G401 (cell line): ENCODE measurements around the gene TOGARAM2. TPM values are rescaled to one million over a fixed set of nuclear protein-coding genes. Genes with fewer than 3 reads are reported as not detected.
A peak's percentile ranks its signal among the peaks of the same experiment; 100 is the strongest.

Experiments used
- DNase-seq: peaks from one replicate; pipeline ENCODE4 v3.0.0-alpha.2; 2015; ENCODE audit warnings: low spot score
- in situ Hi-C: cut with HindIII; loops from 2 replicates; pipeline ENCODE4 v1.10.0; 2016; ENCODE audit warnings: low sequenced_read_pairs, mixed read lengths
- total RNA-seq: library from RNA; depleted of rRNA; stranded (reverse); fragments of >200 nt; shearing (Covaris generic); gene quantifications from 2 replicates; pipeline ENCODE4 v1.2.3, GENCODE V29; 2014; rRNA removed

TOGARAM2 gene
- total RNA-seq: 2.7 and 3.2 TPM in 2 replicates

GRCh38 chr2:28981016-28981441, at the start of gene TOGARAM2:
TOGARAM2 (plus strand) TSS chr2:28981298; CDS start chr2:28994835, 13,537 bp downstream.
- DNase-seq: no peak
- in situ Hi-C loops: no loop called here

- DNase-seq: no peak
- in situ Hi-C loops: no loop called here
These were observed 46.3 kb upstream of the TOGARAM2 start for GRCh38 chr2:28934769-28935168.

GRCh38 chr2:28941008-28941407, 40.1 kb upstream of the TOGARAM2 start:
- no peak for DNase-seq
- in situ Hi-C loops: no loop called here

- in situ Hi-C loops: no loop called here
- no peak for DNase-seq
These were observed 36.4 kb upstream of the TOGARAM2 start for GRCh38 chr2:28944535-28945248.

GRCh38 chr2:28948160-28948559, 32.9 kb upstream of the TOGARAM2 start:
- no peak for DNase-seq
- in situ Hi-C loops: no loop called here

GRCh38 chr2:28949190-28949589, 31.9 kb upstream of the TOGARAM2 start:
- in situ Hi-C loops: no loop called here
- no peak for DNase-seq

GRCh38 chr2:28949617-28950305, 31.3 kb upstream of the TOGARAM2 start:
- in situ Hi-C loops: no loop called here
- DNase-seq: no peak

- in situ Hi-C loops: no loop called here
- DNase-seq: no peak
These were observed 30.0 kb upstream of the TOGARAM2 start for GRCh38 chr2:28950941-28951630.

GRCh38 chr2:28951910-28952835, 28.9 kb upstream of the TOGARAM2 start:
- in situ Hi-C loops: no loop called here
- peak; percentile 18 for DNase-seq

- peak; percentile 21 for DNase-seq
- in situ Hi-C loops: no loop called here
These were observed 28.3 kb upstream of the TOGARAM2 start for GRCh38 chr2:28952836-28953211.

- no peak for DNase-seq
- in situ Hi-C loops: no loop called here
These were observed 25.6 kb upstream of the TOGARAM2 start for GRCh38 chr2:28955467-28955866.

- DNase-seq: peak; percentile 24
These were observed 24.7 kb upstream of the TOGARAM2 start for GRCh38 chr2:28956415-28956826.

GRCh38 chr2:28956890-28957289, 24.2 kb upstream of the TOGARAM2 start:
- in situ Hi-C loops: no loop called here
- peak; percentile 23 for DNase-seq

More at GRCh38 chr2:28956415-28956826, 24.7 kb upstream of the TOGARAM2 start:
- in situ Hi-C loops: no loop called here

- DNase-seq: peak; percentile 87
These were observed 22.4 kb upstream of the TOGARAM2 start for GRCh38 chr2:28958689-28959088.

GRCh38 chr2:28960401-28960800, 20.7 kb upstream of the TOGARAM2 start:
- in situ Hi-C loops: no loop called here
- no peak for DNase-seq

More at GRCh38 chr2:28958689-28959088, 22.4 kb upstream of the TOGARAM2 start:
- in situ Hi-C loops: no loop called here

- in situ Hi-C loops: no loop called here
- no peak for DNase-seq
These were observed 18.6 kb upstream of the TOGARAM2 start for GRCh38 chr2:28962505-28962904.

GRCh38 chr2:28970464-28971160, 10.5 kb upstream of the TOGARAM2 start:
- in situ Hi-C loops: no loop called here
- no peak for DNase-seq

GRCh38 chr2:28972778-28973335, 8.2 kb upstream of the TOGARAM2 start:
- in situ Hi-C loops: no loop called here
- DNase-seq: no peak
